ENCODE measurements around the gene ANXA11. TPM values are rescaled to one million over a fixed set of nuclear protein-coding genes. Genes with fewer than 3 reads are reported as not detected.

The ANXA11 gene
- total and polyA plus RNA-seq, 2 of the 8 experiments (the other 6 are each of a cell fraction or from before 2014, with no cell fraction given) = 40.5 to 84.9 TPM

DNA sequence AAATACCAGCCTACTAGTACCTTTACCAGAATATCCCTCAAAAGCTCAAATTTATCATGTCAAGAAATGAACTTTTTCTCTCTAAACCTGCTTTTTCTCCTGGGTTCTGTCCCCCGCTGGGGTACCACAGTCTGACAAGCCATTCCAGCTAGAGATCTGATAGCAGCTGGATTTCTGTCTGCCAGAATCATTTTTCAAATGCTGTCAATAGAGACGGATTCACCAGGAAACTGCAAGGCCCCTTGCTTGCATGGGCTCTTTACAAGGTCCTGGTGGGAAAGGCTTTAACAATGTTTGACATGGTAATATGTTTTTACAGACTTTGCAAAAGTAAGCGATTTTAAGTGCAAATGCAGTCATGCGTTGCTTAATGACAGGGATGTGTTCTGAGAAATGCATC is 4.9 kb upstream of the ANXA11 start:
- Histone ChIP-seq H3K9ac (replicated peaks in 1 of 4; ENCODE audit: extremely low read depth in 1 of 4, low read depth in 3 of 4, low read length in 3 of 4) (no peak overlapping the region), H4K5ac (ENCODE audit: insufficient read length, low read depth, low read length) (no peak overlapping the region), H3K14ac (ENCODE audit: insufficient read length) (no peak overlapping the region), H3K27me3 (replicated peaks in 1 of 4; ENCODE audit: control insufficient read depth in 3 of 4, extremely low read depth in 1 of 4, insufficient read depth in 3 of 4, low read length in 3 of 4) (peaks cover 0 to 10% (median 7%) of the 10 kb centered on the region in 4 experiments; a peak in 4 of 7 replicates), H3K4me1 (replicated peaks in 1 of 4; ENCODE audit: control insufficient read depth in 3 of 4, insufficient read depth in 4 of 4, low read length in 3 of 4) (peaks cover 3 to 8% (median 5%) of the 10 kb centered on the region in 4 experiments), H3K18ac (ENCODE audit: extremely low read depth, low read length) (no peak overlapping the region), H3K36me3 (ENCODE audit: control insufficient read depth in 2 of 4, insufficient read depth in 4 of 4, low read length in 3 of 4) (no peaks in the 10 kb centered on the region), H2BK12ac (ENCODE audit: low read depth, low read length) (no peak overlapping the region), H3K79me1 (ENCODE audit: low read depth, low read length) (no peaks in the 10 kb centered on the region), H2AFZ (ENCODE audit: low read length) (no peak overlapping the region), H3K4me3 (ENCODE audit: extremely low read depth in 1 of 4, insufficient read depth in 2 of 4, low read depth in 3 of 4, low read length in 4 of 4) (no peak overlapping the region), H3K27ac (ENCODE audit: low read depth, low read length) (no peak overlapping the region), H3K4me2 (ENCODE audit: insufficient read depth in 1 of 2, low read depth in 2 of 2, low read length in 2 of 2) (no peak overlapping the region), H4K91ac (replicated peaks; ENCODE audit: insufficient read length, low read length) (no peak overlapping the region), H2BK20ac (ENCODE audit: low read length) (no peak overlapping the region), H3K23ac (ENCODE audit: insufficient read length) (no peak overlapping the region), H3K4ac (replicated peaks; ENCODE audit: insufficient read length, low read depth, low read length) (no peak overlapping the region), H2BK120ac (replicated peaks; ENCODE audit: low read depth, low read length) (no peak overlapping the region), H4K8ac (ENCODE audit: extremely low read depth, insufficient read depth, low read length) (no peak overlapping the region), H2BK15ac (ENCODE audit: low read length) (no peak overlapping the region), H3K56ac (replicated peaks; ENCODE audit: insufficient read length, low read depth, low read length) (no peak overlapping the region), H3K23me2 (ENCODE audit: low read depth, low read length) (peaks cover 7% of the 10 kb centered on the region), H2BK5ac (ENCODE audit: low read depth, low read length) (no peak overlapping the region), H3K9me3 (ENCODE audit: insufficient read depth in 2 of 2, low read depth in 1 of 2, low read length in 1 of 2) (no peaks in the 10 kb centered on the region), H3K79me2 (ENCODE audit: control insufficient read depth in 1 of 2, insufficient read depth in 2 of 2, low read length in 2 of 2) (no peaks in the 10 kb centered on the region), H4K20me1 (replicated peaks in 1 of 2; ENCODE audit: control insufficient read depth in 1 of 2, insufficient read depth in 2 of 2, low read length in 2 of 2) (no peaks in the 10 kb centered on the region), H2AK5ac (ENCODE audit: low read depth, low read length) (no peak overlapping the region)
- ChIA-PET CTCF (ENCODE audit: partially characterized antibody) (interaction anchor here (1.1 to 1.8 kb wide), 2 partner anchors 11 to 66 kb away, joined by 3 to 5 read pairs; no protein-coding TSS in a partner anchor), POLR2A (ENCODE audit: partially characterized antibody) (no interaction called here)
- no peak for FAIRE-seq
- 81% methylated on average over 4 of the region's 4 CpGs; no CpG with 5 or more reads in 1 of the 2 experiments for WGBS, 2 experiments (ENCODE audit: extremely low coverage in 1 of 2, insufficient coverage in 1 of 2, insufficient read length in 1 of 2, insufficient replicate concordance in 2 of 2, low coverage in 1 of 2, low lambda C conversion rate in 2 of 2, missing lambda C conversion rate in 1 of 2)
- TF ChIP-seq SUZ12 (IDR thresholded peaks at IDR 0.05; ENCODE audit: low read length) (no peak), NANOG (IDR thresholded peaks at IDR 0.05; ENCODE audit: insufficient read depth, low read depth, low read length, poor library complexity, severe bottlenecking) (no peak), TBP (IDR thresholded peaks at IDR 0.05; ENCODE audit: low read depth, low read length) (no peak), FOSL1 (IDR thresholded peaks at IDR 0.05; ENCODE audit: insufficient read depth, low read depth, low read length) (no peak), CBX5 (IDR thresholded peaks at IDR 0.05; ENCODE audit: low read depth, low read length) (no peak), CHD1 (IDR thresholded peaks at IDR 0.05; ENCODE audit: low read depth, low read length) (no peak), RXRA (IDR thresholded peaks at IDR 0.05; ENCODE audit: insufficient read depth, low read depth, low read length) (no peak)
- no peak for DNase-seq (ENCODE audit: low read depth in 1 of 2, low spot score in 2 of 2)
